Mucosa of gallbladder (tissue), 1 donor: ENCODE measurements around the gene TLCD1. TPM values are rescaled to one million over a fixed set of nuclear protein-coding genes. Genes with fewer than 3 reads are reported as not detected.

Source experiments
- DNase-seq: peaks from one replicate; pipeline ENCODE4 v3.0.0-alpha.2; 2020; ENCODE audit warnings: low spot score
- total RNA-seq: library from RNA; stranded (reverse); gene quantifications from one replicate; pipeline ENCODE4 v1.2.1, GENCODE V29; 2021
- donor health status: DM: no; HTN: no; CAD: no.

TLCD1 gene
- total RNA-seq, 1 donor from 2014 or later: 6.3 TPM

GRCh38 chr17:28686296-28686695, 39.7 kb downstream of the TLCD1 start:
- DNase-seq: no peak

- DNase-seq: no peak
These were observed 40.7 kb downstream of the TLCD1 start for GRCh38 chr17:28685366-28685765.

GRCh38 chr17:28684963-28685362, 41.1 kb downstream of the TLCD1 start:
- peak; percentile 76 for DNase-seq

- DNase-seq: no peak
These were observed 43.4 kb downstream of the TLCD1 start for GRCh38 chr17:28682655-28683054.

- DNase-seq: no peak
These were observed 50.1 kb downstream of the TLCD1 start for GRCh38 chr17:28675980-28676379.

GRCh38 chr17:28675490-28675889, 50.5 kb downstream of the TLCD1 start:
- DNase-seq: no peak

Other genes starting within 250 kb of the TLCD1 start
- 0.06 TPM for gene FOXN1, start 219.9 kb downstream of the TLCD1 start, total RNA-seq
- 44.0 TPM for gene UNC119, start 173.6 kb downstream of the TLCD1 start, total RNA-seq
- 65.9 TPM for gene PIGS, start 154.7 kb downstream of the TLCD1 start, total RNA-seq
- gene ALDOC, start 149.3 kb downstream of the TLCD1 start, total RNA-seq: 39.8 TPM
- gene SPAG5, start 127.2 kb downstream of the TLCD1 start, total RNA-seq: 6.4 TPM
- 9.0 TPM for gene RSKR, start 112.0 kb downstream of the TLCD1 start, total RNA-seq
- 161 TPM for gene BLTP2, start 81.1 kb downstream of the TLCD1 start, total RNA-seq
- 73.4 TPM for gene SDF2, start 64.3 kb downstream of the TLCD1 start, total RNA-seq
- 59.8 TPM for gene SUPT6H, start 64.0 kb downstream of the TLCD1 start, total RNA-seq
- gene PROCA1, start 14.3 kb downstream of the TLCD1 start, total RNA-seq: 4.5 TPM
- gene RAB34, start 8.4 kb downstream of the TLCD1 start, total RNA-seq: 70.2 TPM
- 1,157 TPM for gene RPL23A, start 6.2 kb downstream of the TLCD1 start, total RNA-seq
- 8.1 TPM for gene NEK8, start 2.6 kb upstream of the TLCD1 start, total RNA-seq
- gene TRAF4, start 17.8 kb upstream of the TLCD1 start, total RNA-seq: 115 TPM
- 45.3 TPM for gene FAM222B, start 116.6 kb upstream of the TLCD1 start, total RNA-seq
- gene ERAL1, start 128.8 kb upstream of the TLCD1 start, total RNA-seq: 33.6 TPM
- gene FLOT2, start 171.5 kb upstream of the TLCD1 start, total RNA-seq: 113 TPM
- gene DHRS13, start 176.8 kb upstream of the TLCD1 start, total RNA-seq: 10.9 TPM
- gene PHF12, start 225.3 kb upstream of the TLCD1 start, total RNA-seq: 44.5 TPM